ENCODE measurements around the gene NARS2.
"Not testable (repeated sequence)": the region's sequence is repeated elsewhere in the genome, so short reads cannot be mapped to it uniquely, and the experiment has no call there.

The NARS2 gene

DNA sequence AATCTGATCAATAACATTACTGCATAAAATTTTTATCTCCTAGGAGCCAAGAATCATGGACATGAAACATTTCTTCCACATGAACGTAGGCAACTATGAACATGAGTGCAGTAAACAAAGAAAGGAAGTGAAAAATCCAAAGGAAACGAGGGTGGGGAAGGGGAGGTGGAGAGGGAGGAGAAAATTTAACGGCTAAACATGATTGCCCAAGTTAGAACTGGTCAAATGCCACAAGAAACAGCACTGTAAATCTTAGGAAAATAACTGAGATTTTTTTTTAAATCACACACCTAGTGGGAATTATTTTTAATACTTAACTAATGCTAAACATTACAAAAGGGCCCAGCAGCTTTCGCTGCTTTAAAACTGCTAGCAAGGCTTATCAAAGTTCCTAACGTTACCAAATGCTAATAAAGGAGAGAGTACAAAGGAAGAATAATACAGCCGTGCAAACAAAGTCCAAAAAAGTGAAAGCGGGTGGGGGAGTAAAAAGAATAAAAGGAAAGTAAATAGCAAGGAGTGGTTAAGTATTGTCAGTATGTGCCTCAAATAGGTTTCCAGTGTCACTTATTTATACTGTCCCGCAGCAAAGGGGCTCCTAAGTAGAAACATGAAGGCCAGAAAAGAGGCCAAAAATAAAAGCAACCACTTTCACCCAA lies 13.7 kb downstream of the NARS2 start:
- Mint-ChIP-seq H3K9me3 (no peaks in the 10 kb centered on the region), H3K27ac (no peak overlapping the region), H3K36me3 (ENCODE audit: low read depth) (peaks cover 42% of the 10 kb centered on the region), H3K4me3 (no peak overlapping the region), H3K27me3 (ENCODE audit: low read depth, poor library complexity) (no peaks in the 10 kb centered on the region), H3K4me1 (peaks cover 8% of the 10 kb centered on the region)
- no peak for DNase-seq
- TF ChIP-seq CTCF (IDR thresholded peaks at IDR 0.05), result no peak

- no peak for TF ChIP-seq CTCF (IDR thresholded peaks at IDR 0.05)
- Mint-ChIP-seq H3K4me3 (no peak overlapping the region), H3K36me3 (ENCODE audit: low read depth) (peaks cover 50% of the 10 kb centered on the region), H3K27ac (no peak overlapping the region), H3K27me3 (ENCODE audit: low read depth, poor library complexity) (no peaks in the 10 kb centered on the region), H3K9me3 (no peaks in the 10 kb centered on the region), H3K4me1 (peaks cover 8% of the 10 kb centered on the region)
- no peak for DNase-seq
Observed at GRCh38 chr11:78560153-78560552, 14.5 kb downstream of the NARS2 start.

DNA sequence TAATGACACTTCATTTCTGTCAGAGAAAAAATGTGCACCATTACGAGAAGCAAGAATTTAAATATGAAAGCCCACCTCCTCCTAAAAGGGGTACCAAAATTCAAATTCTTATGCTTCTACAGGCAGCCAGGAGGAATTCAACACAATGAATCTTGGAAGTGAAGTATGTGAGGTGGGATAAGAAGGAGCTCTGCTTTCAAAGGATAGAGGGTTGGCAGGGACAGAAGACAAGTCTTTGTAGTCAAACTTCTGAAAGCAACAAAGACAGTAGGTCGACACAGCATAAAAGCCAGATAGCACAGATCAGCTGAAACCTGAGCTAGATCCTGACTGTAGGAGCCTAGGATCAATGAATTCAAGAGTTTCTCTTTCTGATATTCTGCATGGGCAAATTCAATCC lies 17.4 kb downstream of the NARS2 start:
- TF ChIP-seq CTCF (IDR thresholded peaks at IDR 0.05), result no peak
- no peaks in the 10 kb centered on the region for H3K27me3 Mint-ChIP-seq (ENCODE audit: low read depth, poor library complexity)
- no peak overlapping the region for H3K4me3 Mint-ChIP-seq
- no peak overlapping the region for H3K27ac Mint-ChIP-seq
- no peaks in the 10 kb centered on the region for H3K9me3 Mint-ChIP-seq
- peaks cover 8% of the 10 kb centered on the region for H3K4me1 Mint-ChIP-seq
- DNase-seq, result no peak
- peaks cover 79% of the 10 kb centered on the region for H3K36me3 Mint-ChIP-seq (ENCODE audit: low read depth)

GRCh38 chr11:78555592-78555991 lies 19.1 kb downstream of the NARS2 start:
- no peaks in the 10 kb centered on the region for H3K9me3 Mint-ChIP-seq
- no peak for TF ChIP-seq CTCF (IDR thresholded peaks at IDR 0.05)
- H3K4me1 Mint-ChIP-seq, result peaks cover under 1% of the 10 kb centered on the region
- no peak for DNase-seq
- no peaks in the 10 kb centered on the region for H3K27me3 Mint-ChIP-seq (ENCODE audit: low read depth, poor library complexity)
- peaks cover 82% of the 10 kb centered on the region for H3K36me3 Mint-ChIP-seq (ENCODE audit: low read depth)
- H3K4me3 Mint-ChIP-seq, result no peak overlapping the region
- H3K27ac Mint-ChIP-seq, result no peak overlapping the region

GRCh38 chr11:78552881-78553280 lies 21.8 kb downstream of the NARS2 start:
- H3K36me3 Mint-ChIP-seq (ENCODE audit: low read depth), result peaks cover 71% of the 10 kb centered on the region
- H3K4me3 Mint-ChIP-seq, result no peak overlapping the region

DNA sequence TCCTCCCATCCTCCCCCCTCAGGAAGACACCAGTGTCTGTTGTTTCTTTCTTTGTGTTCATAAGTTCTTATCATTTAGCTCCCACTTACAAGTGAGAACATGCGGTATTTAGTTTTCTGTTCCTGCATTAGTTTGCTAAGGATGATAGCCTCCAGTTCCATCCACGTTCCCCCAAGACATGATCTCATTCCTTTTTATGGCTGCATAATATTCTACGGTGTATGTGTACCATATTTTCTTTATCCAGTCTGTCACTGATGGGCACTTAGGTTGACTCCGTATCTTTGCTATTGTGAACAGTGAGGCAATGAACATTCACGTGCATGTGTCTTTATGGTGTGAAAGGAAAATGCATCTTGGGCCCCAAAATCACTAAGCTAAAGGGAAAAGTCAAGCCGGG lies 22.5 kb downstream of the NARS2 start:
- DNase-seq; H3K4me3 Mint-ChIP-seq; H3K27ac Mint-ChIP-seq; H3K4me1 Mint-ChIP-seq; H3K9me3 Mint-ChIP-seq; H3K27me3 Mint-ChIP-seq (ENCODE audit: low read depth, poor library complexity): not testable (repeated sequence)
- peaks cover 72% of the 10 kb centered on the region for H3K36me3 Mint-ChIP-seq (ENCODE audit: low read depth)

More at GRCh38 chr11:78552881-78553280, 21.8 kb downstream of the NARS2 start:
- Mint-ChIP-seq H3K4me1 (peaks cover 5% of the 10 kb centered on the region), H3K27ac (no peak overlapping the region), H3K27me3 (ENCODE audit: low read depth, poor library complexity) (no peaks in the 10 kb centered on the region), H3K9me3 (no peaks in the 10 kb centered on the region)
- TF ChIP-seq CTCF (IDR thresholded peaks at IDR 0.05), result no peak
- DNase-seq, result no peak

Measured in nephron progenitor cell (in vitro differentiated cells).